GM10248 (cell line): Measurements from ENCODE around the gene TUT1.

Experiments used
- CTCF ChIA-PET: fragments of 300-600 bp; sonication (Branson Sonifier 250); formaldehyde crosslinking; extraction: SDS; loops from one replicate; lab custom pipeline; 2021; ENCODE audit warnings: antibody characterized with exemption; lab: Yijun Ruan, JAX
- POLR2A ChIA-PET: fragments of 350-650 bp; sonication (Branson Sonifier 250); formaldehyde crosslinking; extraction: SDS; loops from one replicate; lab custom pipeline; 2020; ENCODE audit warnings: antibody characterized with exemption; lab: Yijun Ruan, JAX
- DNase-seq: peaks from one replicate; pipeline ENCODE4 v3.0.0; 2012; ENCODE audit errors: extremely low spot score
- CTCF ChIP-seq: IDR thresholded peaks from 2 replicates; pipeline ENCODE4 v1.5.1; 2012; ENCODE audit warnings: mild to moderate bottlenecking, low read depth; ENCODE audit errors: extremely low read depth, missing control alignments, control extremely low read depth

TUT1 gene

GRCh38 chr11:62580959-62581715, 10.2 kb downstream of the TUT1 start:
- no peak for DNase-seq
- POLR2A ChIA-PET = interaction anchor here (0.7 to 2.0 kb wide), 2 partner anchors 10 to 178 kb away, joined by 5 to 12 read pairs; partner anchors contain the start of gene TUT1
- no peak for TF ChIP-seq CTCF
- CTCF ChIA-PET = interaction anchor here (1.4 to 1.5 kb wide), 2 partner anchors 10 to 38 kb away, joined by 3 to 4 read pairs; partner anchors contain the start of gene TUT1

- ChIA-PET POLR2A (interaction anchor here (0.7 to 1.4 kb wide), 2 partner anchors 13 to 36 kb away, joined by 3 to 4 read pairs; no protein-coding TSS in a partner anchor), CTCF (interaction anchor here (0.8 to 1.1 kb wide), 2 partner anchors 74 to 155 kb away, joined by 3 to 5 read pairs; partner anchors contain the start of gene INTS5)
- DNase-seq = no peak
- no peak for TF ChIP-seq CTCF
Measured at GRCh38 chr11:62579252-62579651, 12.1 kb downstream of the TUT1 start.

DNA sequence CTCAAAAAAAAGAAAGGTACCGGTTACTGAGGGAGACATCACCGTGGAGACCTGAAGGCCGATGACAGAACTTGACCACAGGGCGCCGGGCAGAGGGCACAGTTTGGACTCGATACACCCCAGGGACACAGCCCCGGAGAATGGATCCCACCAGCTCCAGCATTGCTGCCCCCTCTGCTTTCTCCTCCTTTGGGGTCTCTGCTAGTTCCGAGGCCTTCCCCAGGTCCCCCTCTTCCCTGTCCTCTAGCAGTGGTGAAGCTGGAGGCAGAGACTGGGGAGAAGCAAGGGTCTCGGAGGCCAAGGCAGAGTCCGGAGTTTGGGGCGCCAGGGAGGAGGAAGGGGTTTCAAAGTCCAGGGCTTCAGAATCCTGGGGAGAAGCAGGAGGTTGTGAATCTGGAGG, 12.8 kb downstream of the TUT1 start:
- no peak for DNase-seq
- CTCF ChIA-PET = interaction anchor here (1.1 kb wide), 1 partner anchor 75 kb away, joined by 3 read pairs; the partner anchor contains the start of gene INTS5
- POLR2A ChIA-PET = interaction anchor here (1.4 kb wide), 1 partner anchor 13 kb away, joined by 3 read pairs; no protein-coding TSS in a partner anchor
- TF ChIP-seq CTCF = no peak

DNA sequence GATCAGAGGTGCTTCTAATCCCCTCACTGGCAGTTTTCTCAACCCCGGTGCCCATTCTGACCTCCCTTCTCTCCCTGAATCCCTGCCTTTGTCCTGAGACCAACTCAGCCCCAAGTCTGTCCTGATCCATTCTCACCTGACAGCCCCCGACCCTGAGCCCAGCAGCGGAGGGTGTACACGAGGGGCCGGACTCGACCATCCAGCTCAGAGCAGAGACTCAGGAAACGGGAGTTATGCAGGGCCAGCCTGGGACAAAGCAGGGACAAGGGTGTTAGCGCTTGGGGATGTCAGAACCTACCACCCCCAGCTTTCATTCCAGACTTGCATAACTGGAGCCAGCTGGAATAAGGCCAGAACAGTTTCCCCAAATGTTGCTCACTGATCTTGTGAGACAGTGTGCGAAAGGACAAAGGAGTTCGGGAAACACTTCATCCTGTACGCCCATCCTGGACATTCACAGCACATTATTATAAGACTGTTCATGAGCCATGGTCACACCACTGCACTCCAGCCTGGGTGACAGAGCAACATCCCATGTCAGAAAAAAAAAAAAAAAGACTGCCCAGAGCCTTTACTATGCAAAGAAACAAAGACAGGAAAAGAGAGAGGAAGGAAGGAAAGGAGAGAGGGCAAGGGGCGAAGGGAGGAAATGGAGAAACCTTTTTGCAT, 14.1 kb downstream of the TUT1 start:
- no peak for DNase-seq
- TF ChIP-seq CTCF = no peak
- CTCF ChIA-PET = interaction anchor here (1.0 to 1.2 kb wide), 3 partner anchors 11 to 17 kb away, joined by 3 to 4 read pairs (median 3); partner anchors contain the start of gene TUT1

GRCh38 chr11:62575837-62576236, 15.5 kb downstream of the TUT1 start:
- no peak for DNase-seq
- ChIA-PET POLR2A (interaction anchor here (1.1 to 4.2 kb wide), 2 partner anchors 17 to 33 kb away, joined by 3 to 87 read pairs; partner anchors contain the start of gene TUT1), CTCF (interaction anchor here (1.1 to 2.9 kb wide), 3 partner anchors 9 to 133 kb away, joined by 3 to 11 read pairs (median 7); partner anchors contain the start of gene TUT1)
- no peak for TF ChIP-seq CTCF

More for the DNA sequence above, 14.1 kb downstream of the TUT1 start:
- POLR2A ChIA-PET = interaction anchor here (0.9 to 4.2 kb wide), 3 partner anchors 8 to 87 kb away, joined by 3 to 87 read pairs (median 4); partner anchors contain the start of genes C11orf98, CSKMT and TUT1

DNA sequence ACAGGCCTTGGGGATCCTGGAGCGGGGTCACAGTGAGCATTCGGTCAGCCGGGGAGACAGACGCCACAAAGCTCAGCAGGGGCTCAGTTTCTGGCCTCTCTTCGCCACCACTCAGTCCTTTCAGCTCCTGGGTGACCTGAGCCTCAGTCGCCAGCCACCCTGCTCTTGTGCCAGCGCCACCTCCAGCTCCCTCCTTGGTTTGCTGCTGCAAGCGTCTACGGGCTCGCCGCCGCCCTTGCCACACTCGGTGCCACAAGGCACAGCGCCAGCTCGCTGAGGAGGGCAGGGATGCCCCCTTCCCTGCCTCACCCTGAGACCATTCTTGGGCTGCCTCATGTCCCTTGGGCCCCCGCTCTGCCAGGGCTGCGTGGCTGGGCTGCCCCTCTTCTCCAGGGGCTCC, 16.2 kb downstream of the TUT1 start:
- ChIA-PET POLR2A (interaction anchor here (0.7 to 4.2 kb wide), 5 partner anchors 17 to 254 kb away, joined by 3 to 87 read pairs (median 3); partner anchors contain the start of genes C11orf98, CSKMT and TUT1), CTCF (interaction anchor here (0.7 to 2.9 kb wide), 8 partner anchors 8 to 151 kb away, joined by 3 to 11 read pairs (median 4); partner anchors contain the start of gene TUT1)

More for the DNA sequence above, 16.2 kb downstream of the TUT1 start:
- DNase-seq = no peak
- no peak for TF ChIP-seq CTCF
